Mammary epithelial cell (primary cell): ENCODE measurements around the gene PCDHA8.

Source experiments
- CTCF ChIP-seq, 2 donors: IDR thresholded peaks in 1 of 2; conservative IDR thresholded peaks in 1 of 2; 2 replicates each; pipeline ENCODE4 v1.5.1; 2011 to 2012; ENCODE audit warnings: inconsistent platforms in 2 of 2, low read length in 2 of 2, mild to moderate bottlenecking in 2 of 2, control low read depth in 1 of 2, low read depth in 1 of 2; ENCODE audit not compliant: insufficient read depth in 1 of 2; ENCODE audit errors: extremely low read depth in 1 of 2
- EZH2 ChIP-seq: IDR thresholded peaks from 2 replicates; pipeline ENCODE4 v1.6.1; 2012; ENCODE audit warnings: low read length, inconsistent platforms, borderline replicate concordance

GRCh38 chr5:140868721-140869554, 28.0 kb downstream of the PCDHA8 start, which contains the start of gene PCDHA11:
- TF ChIP-seq CTCF (conservative IDR thresholded peaks at IDR 0.05 in 1 of 2, IDR thresholded peaks at IDR 0.05 in 1 of 2; ENCODE audit: extremely low read depth in 1 of 2, insufficient read depth in 1 of 2, low read depth in 1 of 2, low read length in 2 of 2): peak; percentile 48 to 61
- no peak for TF ChIP-seq EZH2
